ENCODE measurements around the gene CCNL1.

The CCNL1 gene

GRCh38 chr3:157172746-157173145 lies 12.8 kb upstream of the CCNL1 start:
- Histone ChIP-seq H3K4me2 (ENCODE audit: insufficient read depth, low read length, poor library complexity, severe bottlenecking) (no peak overlapping the region), H3K9ac (ENCODE audit: low read depth, low read length, poor library complexity) (no peak overlapping the region), H4K91ac (ENCODE audit: low read depth, low read length, poor library complexity) (no peak overlapping the region), H3K14ac (ENCODE audit: low read length) (no peak overlapping the region), H2BK5ac (ENCODE audit: low read length) (no peak overlapping the region), H2AK5ac (ENCODE audit: low read depth, low read length) (no peak overlapping the region), H2BK12ac (ENCODE audit: low read length) (no peak overlapping the region), H3K9me3 (replicated peaks in 1 of 2; ENCODE audit: control insufficient read depth in 2 of 2, insufficient read depth in 1 of 2, low read depth in 1 of 2, low read length in 2 of 2) (peaks cover 0 to 11% of the 10 kb centered on the region in 2 donors), H3K4me3 (ENCODE audit: low read length in 2 of 2) (no peak overlapping the region), H4K8ac (ENCODE audit: low read depth, low read length) (no peak overlapping the region), H2AFZ (ENCODE audit: low read length) (peak overlapping the region; percentile 9), H3K79me1 (ENCODE audit: low read depth, low read length) (peaks cover 2% of the 10 kb centered on the region), H3K27me3 (ENCODE audit: control insufficient read depth in 3 of 3, insufficient read depth in 3 of 3, low read depth in 1 of 3, low read length in 3 of 3) (no peaks in the 10 kb centered on the region), H3K4me1 (ENCODE audit: control insufficient read depth in 2 of 2, insufficient read depth in 1 of 2, low read depth in 1 of 2, low read length in 2 of 2) (peaks cover 5 to 9% of the 10 kb centered on the region in 2 donors), H2BK120ac (ENCODE audit: low read depth, low read length) (no peak overlapping the region), H3K27ac (replicated peaks; ENCODE audit: low read length) (no peak overlapping the region), H3K36me3 (replicated peaks in 1 of 2; ENCODE audit: control insufficient read depth in 2 of 2, insufficient read depth in 2 of 2, low read length in 2 of 2) (peaks cover 0 to 9% of the 10 kb centered on the region in 2 donors), H3K18ac (ENCODE audit: low read length) (no peak overlapping the region), H3K23ac (ENCODE audit: low read depth, low read length, poor library complexity) (no peak overlapping the region), H3K4ac (ENCODE audit: low read length) (no peak overlapping the region), H2BK15ac (ENCODE audit: low read length) (no peak overlapping the region)
- DNase-seq (ENCODE audit: low spot score): no peak
- WGBS, 2 donors (ENCODE audit: extremely low coverage in 2 of 2, insufficient read length in 2 of 2, insufficient replicate concordance in 1 of 2): no CpG with 5 or more reads among the region's 4 CpGs

- Histone ChIP-seq H3K4me3 (ENCODE audit: low read length in 2 of 2) (no peak overlapping the region), H3K4me1 (ENCODE audit: control insufficient read depth in 2 of 2, insufficient read depth in 1 of 2, low read depth in 1 of 2, low read length in 2 of 2) (peaks cover 2 to 6% of the 10 kb centered on the region in 2 donors), H4K8ac (ENCODE audit: low read depth, low read length) (no peak overlapping the region), H3K36me3 (replicated peaks in 1 of 2; ENCODE audit: control insufficient read depth in 2 of 2, insufficient read depth in 2 of 2, low read length in 2 of 2) (no peaks in the 10 kb centered on the region), H4K91ac (ENCODE audit: low read depth, low read length, poor library complexity) (no peak overlapping the region), H3K18ac (ENCODE audit: low read length) (no peak overlapping the region), H3K14ac (ENCODE audit: low read length) (no peak overlapping the region), H3K9ac (ENCODE audit: low read depth, low read length, poor library complexity) (no peak overlapping the region), H3K79me1 (ENCODE audit: low read depth, low read length) (no peaks in the 10 kb centered on the region), H2BK5ac (ENCODE audit: low read length) (no peak overlapping the region), H3K9me3 (replicated peaks in 1 of 2; ENCODE audit: control insufficient read depth in 2 of 2, insufficient read depth in 1 of 2, low read depth in 1 of 2, low read length in 2 of 2) (no peaks in the 10 kb centered on the region), H2BK120ac (ENCODE audit: low read depth, low read length) (no peak overlapping the region), H3K23ac (ENCODE audit: low read depth, low read length, poor library complexity) (no peak overlapping the region), H3K27ac (replicated peaks; ENCODE audit: low read length) (no peak overlapping the region), H2BK12ac (ENCODE audit: low read length) (no peak overlapping the region), H3K4me2 (ENCODE audit: insufficient read depth, low read length, poor library complexity, severe bottlenecking) (no peak overlapping the region), H2BK15ac (ENCODE audit: low read length) (no peak overlapping the region), H3K4ac (ENCODE audit: low read length) (no peak overlapping the region), H2AK5ac (ENCODE audit: low read depth, low read length) (no peak overlapping the region), H3K27me3 (ENCODE audit: control insufficient read depth in 3 of 3, insufficient read depth in 3 of 3, low read depth in 1 of 3, low read length in 3 of 3) (no peaks in the 10 kb centered on the region), H2AFZ (ENCODE audit: low read length) (peak overlapping the region; percentile 63)
- whole genome bisulfite sequencing, 2 donors (ENCODE audit: extremely low coverage in 2 of 2, insufficient read length in 2 of 2, insufficient replicate concordance in 1 of 2): no CpG with 5 or more reads among the region's 3 CpGs
- no peak for DNase-seq (ENCODE audit: low spot score)
These were observed 10.9 kb upstream of the CCNL1 start for GRCh38 chr3:157170861-157171260.

GRCh38 chr3:157167371-157168042 lies 7.6 kb upstream of the CCNL1 start:
- WGBS, 2 donors (ENCODE audit: extremely low coverage in 2 of 2, insufficient read length in 2 of 2, insufficient replicate concordance in 1 of 2): no CpG with 5 or more reads among the region's 5 CpGs
- Histone ChIP-seq H3K9me3 (replicated peaks in 1 of 2; ENCODE audit: control insufficient read depth in 2 of 2, insufficient read depth in 1 of 2, low read depth in 1 of 2, low read length in 2 of 2) (no peaks in the 10 kb centered on the region), H3K79me1 (ENCODE audit: low read depth, low read length) (no peaks in the 10 kb centered on the region), H3K4me3 (ENCODE audit: low read length in 2 of 2) (no peak overlapping the region), H3K36me3 (replicated peaks in 1 of 2; ENCODE audit: control insufficient read depth in 2 of 2, insufficient read depth in 2 of 2, low read length in 2 of 2) (no peaks in the 10 kb centered on the region), H2AK5ac (ENCODE audit: low read depth, low read length) (no peak overlapping the region), H2BK12ac (ENCODE audit: low read length) (no peak overlapping the region), H3K4me1 (ENCODE audit: control insufficient read depth in 2 of 2, insufficient read depth in 1 of 2, low read depth in 1 of 2, low read length in 2 of 2) (peaks cover 2 to 3% of the 10 kb centered on the region in 2 donors), H4K91ac (ENCODE audit: low read depth, low read length, poor library complexity) (peak overlapping the region; percentile 22), H3K14ac (ENCODE audit: low read length) (no peak overlapping the region), H3K4me2 (ENCODE audit: insufficient read depth, low read length, poor library complexity, severe bottlenecking) (no peak overlapping the region), H4K8ac (ENCODE audit: low read depth, low read length) (no peak overlapping the region), H3K4ac (ENCODE audit: low read length) (no peak overlapping the region), H3K23ac (ENCODE audit: low read depth, low read length, poor library complexity) (no peak overlapping the region), H2BK120ac (ENCODE audit: low read depth, low read length) (no peak overlapping the region), H2BK5ac (ENCODE audit: low read length) (no peak overlapping the region), H3K9ac (ENCODE audit: low read depth, low read length, poor library complexity) (no peak overlapping the region), H2AFZ (ENCODE audit: low read length) (no peak overlapping the region), H3K18ac (ENCODE audit: low read length) (no peak overlapping the region), H3K27ac (replicated peaks; ENCODE audit: low read length) (no peak overlapping the region), H2BK15ac (ENCODE audit: low read length) (no peak overlapping the region), H3K27me3 (ENCODE audit: control insufficient read depth in 3 of 3, insufficient read depth in 3 of 3, low read depth in 1 of 3, low read length in 3 of 3) (no peaks in the 10 kb centered on the region)
- no peak for DNase-seq (ENCODE audit: low spot score)

GRCh38 chr3:157166561-157166960 lies 6.6 kb upstream of the CCNL1 start:
- Histone ChIP-seq H3K27ac (replicated peaks; ENCODE audit: low read length) (no peak overlapping the region), H2AK5ac (ENCODE audit: low read depth, low read length) (no peak overlapping the region), H3K4ac (ENCODE audit: low read length) (no peak overlapping the region), H3K79me1 (ENCODE audit: low read depth, low read length) (no peaks in the 10 kb centered on the region), H2BK5ac (ENCODE audit: low read length) (no peak overlapping the region), H3K36me3 (replicated peaks in 1 of 2; ENCODE audit: control insufficient read depth in 2 of 2, insufficient read depth in 2 of 2, low read length in 2 of 2) (peaks cover 0 to 5% of the 10 kb centered on the region in 2 donors), H4K91ac (ENCODE audit: low read depth, low read length, poor library complexity) (no peak overlapping the region), H2AFZ (ENCODE audit: low read length) (no peak overlapping the region), H3K4me1 (ENCODE audit: control insufficient read depth in 2 of 2, insufficient read depth in 1 of 2, low read depth in 1 of 2, low read length in 2 of 2) (peaks cover 2 to 3% of the 10 kb centered on the region in 2 donors), H3K9me3 (replicated peaks in 1 of 2; ENCODE audit: control insufficient read depth in 2 of 2, insufficient read depth in 1 of 2, low read depth in 1 of 2, low read length in 2 of 2) (no peaks in the 10 kb centered on the region), H3K23ac (ENCODE audit: low read depth, low read length, poor library complexity) (no peak overlapping the region), H2BK12ac (ENCODE audit: low read length) (no peak overlapping the region), H3K14ac (ENCODE audit: low read length) (no peak overlapping the region), H3K9ac (ENCODE audit: low read depth, low read length, poor library complexity) (no peak overlapping the region), H3K27me3 (ENCODE audit: control insufficient read depth in 3 of 3, insufficient read depth in 3 of 3, low read depth in 1 of 3, low read length in 3 of 3) (no peaks in the 10 kb centered on the region), H3K18ac (ENCODE audit: low read length) (no peak overlapping the region), H3K4me3 (ENCODE audit: low read length in 2 of 2) (no peak overlapping the region), H3K4me2 (ENCODE audit: insufficient read depth, low read length, poor library complexity, severe bottlenecking) (no peak overlapping the region), H4K8ac (ENCODE audit: low read depth, low read length) (no peak overlapping the region), H2BK15ac (ENCODE audit: low read length) (no peak overlapping the region), H2BK120ac (ENCODE audit: low read depth, low read length) (no peak overlapping the region)
- no peak for DNase-seq (ENCODE audit: low spot score)
- no CpG with 5 or more reads among the region's 2 CpGs for WGBS, 2 donors (ENCODE audit: extremely low coverage in 2 of 2, insufficient read length in 2 of 2, insufficient replicate concordance in 1 of 2)

Measured in neuronal stem cell (in vitro differentiated cells).